Stomach (tissue), 4 donors: ENCODE measurements around the gene MID1.

Experiments
- POLR2A ChIP-seq, 4 donors: fragments of 450-650 bp; IDR thresholded peaks; one replicate each; pipeline ENCODE4 v1.6.1; 2016; ENCODE audit warnings: antibody characterized with exemption in 4 of 4, control low read depth in 2 of 4, mild to moderate bottlenecking in 1 of 4, moderate library complexity in 1 of 4
- POLR2AphosphoS5 ChIP-seq, 3 donors: sonication (generic); formaldehyde crosslinking; IDR thresholded peaks; one replicate each; pipeline ENCODE4 v1.6.1; 2016; ENCODE audit warnings: antibody characterized with exemption in 3 of 3
- TF ChIP-seq, protein P1 (sequence below), 7 experiments: fragments of 450-650 bp in 4 of 7; fragments of 200-600 bp in 3 of 7; sonication (generic) in 3 of 7; IDR thresholded peaks; one replicate each; pipeline ENCODE4 v1.5.1; 2016 to 2019; ENCODE audit warnings: antibody characterized with exemption in 7 of 7, control low read depth in 2 of 7, mild to moderate bottlenecking in 1 of 7

DNA sequence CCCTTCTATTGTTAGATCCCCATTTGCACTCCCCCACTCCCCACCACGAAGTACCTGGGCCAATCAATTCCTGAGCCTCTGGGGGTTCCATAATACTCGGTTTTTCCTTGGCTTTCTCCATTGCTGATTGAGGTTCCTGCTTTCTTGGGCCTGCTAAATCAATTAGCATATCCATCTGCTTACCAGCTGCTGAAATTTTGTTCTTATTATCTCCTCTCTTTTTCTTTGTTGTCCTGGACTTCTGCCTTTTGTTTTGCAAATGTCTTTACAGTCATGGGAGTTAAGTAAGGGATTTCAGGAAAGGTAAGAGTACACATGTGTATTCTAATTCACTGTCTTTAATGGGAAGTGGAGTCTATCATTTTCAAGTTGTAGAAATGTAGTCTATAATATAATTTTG, 222.2 kb downstream of the MID1 start:
- TF ChIP-seq, protein P1, sequence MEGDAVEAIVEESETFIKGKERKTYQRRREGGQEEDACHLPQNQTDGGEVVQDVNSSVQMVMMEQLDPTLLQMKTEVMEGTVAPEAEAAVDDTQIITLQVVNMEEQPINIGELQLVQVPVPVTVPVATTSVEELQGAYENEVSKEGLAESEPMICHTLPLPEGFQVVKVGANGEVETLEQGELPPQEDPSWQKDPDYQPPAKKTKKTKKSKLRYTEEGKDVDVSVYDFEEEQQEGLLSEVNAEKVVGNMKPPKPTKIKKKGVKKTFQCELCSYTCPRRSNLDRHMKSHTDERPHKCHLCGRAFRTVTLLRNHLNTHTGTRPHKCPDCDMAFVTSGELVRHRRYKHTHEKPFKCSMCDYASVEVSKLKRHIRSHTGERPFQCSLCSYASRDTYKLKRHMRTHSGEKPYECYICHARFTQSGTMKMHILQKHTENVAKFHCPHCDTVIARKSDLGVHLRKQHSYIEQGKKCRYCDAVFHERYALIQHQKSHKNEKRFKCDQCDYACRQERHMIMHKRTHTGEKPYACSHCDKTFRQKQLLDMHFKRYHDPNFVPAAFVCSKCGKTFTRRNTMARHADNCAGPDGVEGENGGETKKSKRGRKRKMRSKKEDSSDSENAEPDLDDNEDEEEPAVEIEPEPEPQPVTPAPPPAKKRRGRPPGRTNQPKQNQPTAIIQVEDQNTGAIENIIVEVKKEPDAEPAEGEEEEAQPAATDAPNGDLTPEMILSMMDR (IDR thresholded peaks at IDR 0.05) = no peak
- no peak for TF ChIP-seq POLR2AphosphoS5 (IDR thresholded peaks at IDR 0.05)
- TF ChIP-seq POLR2A (IDR thresholded peaks at IDR 0.05) = no peak
